ENCODE results near the gene TMEM74B.

- TF ChIP-seq CTCF (conservative IDR thresholded peaks at IDR 0.05; ENCODE audit: low read length): no peak
- TF ChIP-seq EZH2phosphoT487 (IDR thresholded peaks at IDR 0.05; ENCODE audit: borderline replicate concordance, low read depth, low read length): no peak
These were observed 34.6 kb downstream of the TMEM74B start for GRCh38 chr20:1150218-1150617.

Data from OCI-LY7 (cell line).